AG10803 (cell line): ENCODE measurements around the gene RAB32.

Experiments used
- DNase-seq: peaks from one replicate; pipeline ENCODE4 v3.0.0; 2010; ENCODE audit warnings: low read depth
- H3K4me3 ChIP-seq: 2 replicates; pipeline ENCODE4 v1.5.1; 2011; ENCODE audit warnings: mild to moderate bottlenecking, low read length, control low read depth
- CTCF ChIP-seq: conservative IDR thresholded peaks from 2 replicates; pipeline ENCODE4 v1.5.1; 2011; ENCODE audit warnings: mild to moderate bottlenecking, low read length, control low read depth, inconsistent platforms

Gene RAB32

GRCh38 chr6:146595972-146596731 lies 52.5 kb downstream of the RAB32 start:
- no peak for TF ChIP-seq CTCF
- no peak overlapping the region for H3K4me3 ChIP-seq
- no peak for DNase-seq

- H3K4me3 ChIP-seq = peak within 1 kb of the TSS; percentile 62
- TF ChIP-seq CTCF = no peak
- peak; percentile 40 for DNase-seq
These were observed 55.3 kb downstream of the RAB32 start, which contains the start of gene ADGB for GRCh38 chr6:146598772-146599405. Gene ADGB, plus strand, starts transcription at chr6:146598972. Its CDS starts 69 bp downstream, at chr6:146599041.

GRCh38 chr6:146601352-146601751 lies 57.7 kb downstream of the RAB32 start:
- no peak for TF ChIP-seq CTCF
- no peak overlapping the region for H3K4me3 ChIP-seq
- DNase-seq = no peak

- TF ChIP-seq CTCF = no peak
- H3K4me3 ChIP-seq = no peak overlapping the region
- DNase-seq = no peak
These were observed 58.9 kb downstream of the RAB32 start for GRCh38 chr6:146602526-146602925.
